GM23338 (cell line): ENCODE measurements around the gene P2RY6. TPM values are rescaled to one million over a fixed set of nuclear protein-coding genes. Genes with fewer than 3 reads are reported as not detected.

Experiments
- ATAC-seq: fragments of 200-7000 bp; cut with Tn5 transposase; 3 replicates; pipeline ENCODE4 v1.9.1; 2020
- DNase-seq: peaks from one replicate; pipeline ENCODE4 v3.0.0-alpha.2; 2015; ENCODE audit warnings: low spot score
- H2AFZ ChIP-seq: fragments of 200-600 bp; sonication (generic); 2 replicates; pipeline ENCODE4 v1.8.0; 2016; ENCODE audit warnings: antibody characterized with exemption, mild to moderate bottlenecking, moderate library complexity
- H3F3A ChIP-seq: fragments of 200-600 bp; sonication (generic); replicated peaks from 2 replicates; pipeline ENCODE4 v1.8.0; 2017; ENCODE audit warnings: antibody characterized with exemption, mixed run types, low read depth
- H3K27ac ChIP-seq: fragments of 200-600 bp; sonication (generic); 2 replicates; pipeline ENCODE4 v1.6.1; 2016; ENCODE audit warnings: low read depth
- H3K27me3 ChIP-seq: fragments of 200-600 bp; sonication (generic); 2 replicates; pipeline ENCODE4 v1.8.0; 2016; ENCODE audit warnings: mild to moderate bottlenecking, mixed run types, moderate library complexity; ENCODE audit not compliant: insufficient read depth
- H3K36me3 ChIP-seq: fragments of 200-600 bp; sonication (generic); 2 replicates; pipeline ENCODE4 v1.8.0; 2016; ENCODE audit warnings: mild to moderate bottlenecking; ENCODE audit not compliant: insufficient read depth
- H3K4me1 ChIP-seq: fragments of 200-600 bp; sonication (generic); 2 replicates; pipeline ENCODE4 v1.8.0; 2016; ENCODE audit warnings: mild to moderate bottlenecking, moderate library complexity; ENCODE audit not compliant: insufficient read depth
- H3K4me2 ChIP-seq: fragments of 200-600 bp; sonication (generic); 2 replicates; pipeline ENCODE4 v1.7.1; 2017; ENCODE audit warnings: mixed run types
- H3K4me3 ChIP-seq: fragments of 200-600 bp; sonication (generic); 2 replicates; pipeline ENCODE4 v1.6.1; 2016; ENCODE audit warnings: mixed run types
- H3K79me2 ChIP-seq: fragments of 200-600 bp; sonication (generic); replicated peaks from 2 replicates; pipeline ENCODE4 v1.8.0; 2017; ENCODE audit warnings: mild to moderate bottlenecking; ENCODE audit not compliant: insufficient read depth
- H3K9me2 ChIP-seq: fragments of 200-600 bp; sonication (generic); 2 replicates; pipeline ENCODE4 v1.8.0; 2017; ENCODE audit not compliant: insufficient read depth
- H4K20me1 ChIP-seq: fragments of 200-600 bp; sonication (generic); replicated peaks from 2 replicates; pipeline ENCODE4 v1.8.0; 2017; ENCODE audit warnings: mild to moderate bottlenecking; ENCODE audit not compliant: insufficient read depth
- H3K27ac Mint-ChIP-seq: 2 replicates; pipeline ENCODE4 v1.8.0; 2020; ENCODE audit warnings: inconsistent platforms, mild to moderate bottlenecking, moderate library complexity, mixed read lengths
- H3K27me3 Mint-ChIP-seq: 3 replicates; pipeline ENCODE4 v1.8.0; 2022; ENCODE audit warnings: low read depth, mild to moderate bottlenecking, moderate library complexity, mixed read lengths, inconsistent platforms; ENCODE audit not compliant: insufficient read depth, poor library complexity
- H3K36me3 Mint-ChIP-seq: 3 replicates; pipeline ENCODE4 v1.8.0; 2021; ENCODE audit warnings: low read depth, mild to moderate bottlenecking, inconsistent platforms, moderate library complexity, mixed read lengths
- H3K4me1 Mint-ChIP-seq: 3 replicates; pipeline ENCODE4 v1.8.0; 2020; ENCODE audit warnings: mild to moderate bottlenecking, inconsistent platforms, mixed read lengths
- H3K4me3 Mint-ChIP-seq: 3 replicates; pipeline ENCODE4 v1.8.0; 2021; ENCODE audit warnings: moderate library complexity, mild to moderate bottlenecking, inconsistent platforms, mixed read lengths
- H3K9me3 Mint-ChIP-seq: 3 replicates; pipeline ENCODE4 v1.8.0; 2020; ENCODE audit warnings: moderate library complexity, mild to moderate bottlenecking, inconsistent platforms, mixed read lengths
- CTCF ChIP-seq, 2 experiments: fragments of 200-600 bp in 1 of 2; sonication (generic) in 1 of 2; conservative IDR thresholded peaks; 2 replicates each; pipeline versions ENCODE4 v1.5.1 to v1.6.1; 2016 to 2017; ENCODE audit warnings: antibody characterized with exemption in 2 of 2, low read depth in 2 of 2, mild to moderate bottlenecking in 2 of 2, moderate library complexity in 1 of 2
- EZH2 ChIP-seq: fragments of 200-600 bp; sonication (generic); IDR thresholded peaks from one replicate; pipeline ENCODE4 v1.8.0; 2017; ENCODE audit warnings: antibody characterized with exemption, mild to moderate bottlenecking, low read depth; ENCODE audit not compliant: unreplicated experiment
- JUNB ChIP-seq: IDR thresholded peaks from one replicate; pipeline ENCODE4 v1.6.1; 2016; ENCODE audit warnings: antibody characterized with exemption; ENCODE audit not compliant: unreplicated experiment
- NANOG ChIP-seq: IDR thresholded peaks from 2 replicates; pipeline ENCODE4 v1.6.1; 2016; ENCODE audit warnings: antibody characterized with exemption, borderline replicate concordance
- POLR2AphosphoS5 ChIP-seq: IDR thresholded peaks from 2 replicates; pipeline ENCODE4 v1.6.1; 2016; ENCODE audit warnings: antibody characterized with exemption, low read depth
- REST ChIP-seq: IDR thresholded peaks from one replicate; pipeline ENCODE4 v1.6.1; 2018; ENCODE audit warnings: antibody characterized with exemption; ENCODE audit not compliant: unreplicated experiment
- STAT1 ChIP-seq: IDR thresholded peaks from one replicate; pipeline ENCODE4 v1.6.1; 2016; ENCODE audit warnings: antibody characterized with exemption; ENCODE audit not compliant: unreplicated experiment
- ZNF114 ChIP-seq: fragments of 250-450 bp; sonication (Bioruptor Pico); IDR thresholded peaks from 2 replicates; pipeline ENCODE4 v1.5.0; 2020; ENCODE audit warnings: mild to moderate bottlenecking, moderate library complexity
- ZNF331 ChIP-seq: fragments of 250-450 bp; sonication (Bioruptor Pico); IDR thresholded peaks from 2 replicates; pipeline ENCODE4 v1.5.0; 2020; ENCODE audit warnings: low read depth, mild to moderate bottlenecking, moderate library complexity
- ZNF462 ChIP-seq: fragments of 250-450 bp; sonication (Bioruptor Pico); IDR thresholded peaks from 2 replicates; pipeline ENCODE4 v1.5.0; 2020; ENCODE audit warnings: mild to moderate bottlenecking, moderate library complexity
- polyA plus RNA-seq: library from polyadenylated mRNA; unstranded; fragments of >200 nt; fragmentation: Nextera tagmentation; extraction: Ambion mirVana; gene quantifications from 2 replicates; pipeline ENCODE4 v1.2.1, GENCODE V29; 2016
- total RNA-seq: library from RNA; depleted of rRNA; stranded (reverse); fragments of >200 nt; shearing (Covaris generic); gene quantifications from 2 replicates; pipeline ENCODE4 v1.2.3, GENCODE V29; 2014

The P2RY6 gene
- total and polyA plus RNA-seq, 2 experiments from 2014 or later: not detected

GRCh38 chr11:73239111-73239521 lies 33.0 kb upstream of the P2RY6 start:
- Histone ChIP-seq H2AFZ (no peak overlapping the region), H3K4me3 (no peak overlapping the region), H3K9me2 (no peaks in the 10 kb centered on the region), H3K4me2 (no peak overlapping the region), H3K27me3 (no peaks in the 10 kb centered on the region), H3K4me1 (peaks cover 2% of the 10 kb centered on the region; the same call in 1 of the 2 replicates), H3F3A (no peaks in the 10 kb centered on the region), H4K20me1 (no peaks in the 10 kb centered on the region), H3K36me3 (no peaks in the 10 kb centered on the region), H3K27ac (no peak overlapping the region), H3K79me2 (no peaks in the 10 kb centered on the region)
- H3K27ac Mint-ChIP-seq: no peak overlapping the region
- H3K27me3 Mint-ChIP-seq: peaks cover 16% of the 10 kb centered on the region
- H3K4me1 Mint-ChIP-seq: peaks cover 17% of the 10 kb centered on the region
- DNase-seq (no peak), ATAC-seq (no peak)
- H3K9me3 Mint-ChIP-seq: no peaks in the 10 kb centered on the region
- H3K4me3 Mint-ChIP-seq: no peak overlapping the region
- TF ChIP-seq EZH2: no peak
- TF ChIP-seq ZNF462: no peak
- TF ChIP-seq NANOG: no peak
- no peak for TF ChIP-seq STAT1
- no peak for TF ChIP-seq ZNF114 (CRISPR knock-in tag)
- no peak for TF ChIP-seq REST
- TF ChIP-seq POLR2AphosphoS5: no peak
- no peak for TF ChIP-seq ZNF331 (CRISPR knock-in tag)
- no peak for TF ChIP-seq CTCF (conservative IDR thresholded peaks at IDR 0.05; ENCODE audit: low read depth in 2 of 2)
- TF ChIP-seq JUNB: no peak
- no peaks in the 10 kb centered on the region for H3K36me3 Mint-ChIP-seq
